Bronchial epithelial cell (primary cell): Measurements from ENCODE around the gene ZNF667. TPM values are rescaled to one million over a fixed set of nuclear protein-coding genes. Genes with fewer than 3 reads are reported as not detected.

Experiments used
- DNase-seq: peaks from one replicate; pipeline ENCODE4 v3.0.0-alpha.2; 2010; ENCODE audit warnings: low read depth
- FAIRE-seq: peaks from 2 replicates; lab custom pipeline; 2011; peaks lifted over from hg19 to GRCh38; lab: Jason Lieb, UNC
- H3K27me3 ChIP-seq: 2 replicates; pipeline ENCODE4 v1.5.1; 2011; ENCODE audit warnings: low read length; ENCODE audit not compliant: control insufficient read depth, insufficient read depth
- H3K36me3 ChIP-seq: 2 replicates; pipeline ENCODE4 v1.5.1; 2011; ENCODE audit warnings: low read length; ENCODE audit not compliant: control insufficient read depth, insufficient read depth
- H3K4me3 ChIP-seq: 2 replicates; pipeline ENCODE4 v1.5.1; 2011; ENCODE audit warnings: mild to moderate bottlenecking, low read depth, low read length, control low read depth
- CTCF ChIP-seq: IDR thresholded peaks from 2 replicates; pipeline ENCODE4 v1.5.1; 2011; ENCODE audit warnings: mild to moderate bottlenecking, moderate library complexity, low read length, control low read depth, inconsistent platforms; ENCODE audit not compliant: insufficient read depth, severe bottlenecking
- total RNA-seq: library from RNA; depleted of rRNA; stranded (reverse); fragments of >200 nt; gene quantifications from 2 replicates; pipeline ENCODE4 v1.2.1, GENCODE V29; 2014

Gene ZNF667
- total RNA-seq, result 1.2 and 2.6 TPM in 2 replicates

DNA sequence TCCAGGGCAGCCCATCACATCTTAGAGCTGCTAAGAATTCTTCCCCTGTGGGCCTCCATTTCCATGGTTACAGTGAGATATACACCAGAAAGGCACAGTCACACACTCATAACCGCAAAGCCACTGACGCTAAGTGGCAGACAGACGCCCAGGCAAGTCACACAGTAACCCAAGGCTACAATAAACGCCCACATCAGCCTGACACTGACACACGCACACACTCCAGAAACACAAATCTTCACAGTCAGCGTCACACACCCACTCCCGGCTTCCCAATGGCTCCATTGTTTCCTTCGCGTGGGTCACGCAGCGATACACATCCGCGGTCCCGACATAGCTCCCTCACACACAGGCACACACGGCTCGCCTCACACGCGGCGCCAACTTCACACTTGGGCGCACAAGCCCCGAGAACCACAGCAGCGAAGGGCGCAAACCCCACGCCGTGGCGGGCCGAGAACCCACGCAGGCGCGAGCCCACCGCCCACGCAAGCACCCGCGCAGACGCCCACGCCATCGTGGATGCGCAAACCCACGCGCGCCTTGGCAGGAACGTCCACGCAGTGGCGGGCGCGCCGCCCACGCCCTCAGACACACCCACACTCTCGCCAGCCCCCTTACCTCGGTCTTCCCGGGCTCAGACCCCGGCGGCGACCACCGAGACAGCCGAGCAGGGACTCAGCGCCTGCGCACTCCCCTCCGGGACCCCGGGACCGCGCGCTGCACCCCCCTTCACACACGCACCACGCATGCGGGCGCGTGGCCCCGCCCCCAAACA lies at the start of gene ZNF667:
Gene ZNF667, minus strand, starts transcription at position 695 of the 778 bp plus-strand sequence. CDS start 14,975 bp downstream, outside the sequence.
- TF ChIP-seq CTCF, result no peak
- no peaks in the 10 kb centered on the region for H3K36me3 ChIP-seq
- no peaks in the 10 kb centered on the region for H3K27me3 ChIP-seq
- H3K4me3 ChIP-seq, result peak within 1 kb of the TSS; percentile 55
- peak; percentile 37 for DNase-seq
- FAIRE-seq, result no peak

- DNase-seq, result no peak
- Histone ChIP-seq H3K27me3 (no peaks in the 10 kb centered on the region), H3K4me3 (no peak overlapping the region), H3K36me3 (no peaks in the 10 kb centered on the region)
- TF ChIP-seq CTCF, result no peak
- FAIRE-seq, result no peak
Measured at GRCh38 chr19:56525214-56525860, 48.2 kb upstream of the ZNF667 start.

- Histone ChIP-seq H3K4me3 (peak overlapping the region; percentile 61), H3K27me3 (no peaks in the 10 kb centered on the region), H3K36me3 (no peaks in the 10 kb centered on the region)
- peak; percentile 23 for FAIRE-seq
- peak; percentile 15 for DNase-seq
- no peak for TF ChIP-seq CTCF
Measured at GRCh38 chr19:56508290-56508778, 31.2 kb upstream of the ZNF667 start.

DNA sequence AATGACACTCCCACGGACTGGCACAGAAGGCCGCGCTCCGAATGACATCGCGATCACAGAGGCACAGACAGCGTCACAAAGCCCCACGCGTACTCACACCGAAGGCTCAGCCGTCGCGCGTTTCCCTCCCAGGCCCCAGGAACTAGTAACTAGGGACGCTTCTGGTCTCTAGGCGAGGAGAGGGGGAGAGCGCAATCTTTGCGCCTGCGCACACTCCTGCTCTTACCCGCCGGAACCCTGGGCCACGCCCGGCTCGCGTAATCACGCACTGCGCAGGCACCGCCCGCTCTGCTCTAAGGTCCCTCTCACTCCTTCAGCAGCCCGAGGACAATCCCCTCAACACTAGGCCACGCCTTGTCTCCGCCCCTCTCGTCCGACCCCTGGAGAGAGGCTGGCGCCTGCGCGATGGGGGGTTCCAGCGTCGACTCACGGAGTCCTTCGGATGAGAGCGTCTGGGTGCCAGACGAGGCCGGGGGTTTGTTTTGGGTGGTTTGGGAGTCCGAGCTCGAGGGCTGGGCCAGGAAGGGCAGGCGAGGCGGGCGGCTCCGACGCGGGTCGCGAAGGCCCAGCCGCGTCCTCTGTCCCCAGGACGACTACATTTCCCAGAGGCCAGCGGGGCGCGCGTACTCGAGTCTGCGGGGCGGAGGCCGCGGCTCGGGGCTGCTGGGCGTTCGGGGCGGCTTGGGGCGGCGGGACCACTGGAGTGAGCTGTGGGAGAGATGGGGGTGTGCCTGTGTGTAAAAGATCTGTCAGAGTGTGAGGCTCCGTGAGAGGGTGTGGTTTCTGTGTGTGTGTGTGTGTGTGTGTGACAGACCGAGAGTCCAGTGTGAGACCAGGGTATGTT lies 30.5 kb upstream of the ZNF667 start, which contains the start of gene ZNF471:
Gene ZNF471, plus strand, starts transcription at position 410 of the 844 bp plus-strand sequence. CDS start 3,717 bp downstream, outside the sequence.
- DNase-seq (peak; percentile 95), FAIRE-seq (peak; percentile 52)
- Histone ChIP-seq H3K4me3 (peak within 1 kb of the TSS; percentile 61), H3K27me3 (no peaks in the 10 kb centered on the region), H3K36me3 (no peaks in the 10 kb centered on the region)
- no peak for TF ChIP-seq CTCF

DNA sequence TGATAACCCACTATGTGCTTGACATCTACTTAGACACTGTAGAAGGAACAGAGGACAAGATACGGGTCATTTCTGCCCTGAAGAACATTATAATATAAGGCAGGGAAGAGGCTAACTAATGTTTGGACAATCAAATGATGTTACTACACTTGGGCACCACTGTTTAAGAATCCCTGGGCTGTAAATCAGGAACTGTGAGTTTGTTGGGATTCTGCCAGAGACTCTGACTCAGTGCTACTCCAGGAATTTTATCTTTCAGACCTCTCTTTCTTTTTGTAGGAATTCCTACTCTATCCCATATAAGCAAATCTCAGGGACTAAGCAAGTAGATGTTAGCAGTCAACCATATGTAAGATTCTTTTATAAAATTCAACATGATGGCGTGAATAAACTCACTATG lies 27.4 kb upstream of the ZNF667 start:
- no peak for TF ChIP-seq CTCF
- no peaks in the 10 kb centered on the region for H3K36me3 ChIP-seq
- FAIRE-seq, result peak; percentile 43

More for the DNA sequence above, 27.4 kb upstream of the ZNF667 start:
- DNase-seq, result peak; percentile 48
- H3K27me3 ChIP-seq, result no peaks in the 10 kb centered on the region
- no peak overlapping the region for H3K4me3 ChIP-seq
